Parathyroid adenoma (tissue), 2 donors: Measurements from ENCODE around the gene SLC7A8.
"Not testable (repeated sequence)": the region's sequence is repeated elsewhere in the genome, so short reads cannot be mapped to it uniquely, and the experiment has no call there.

Experiments used
- H2AFZ ChIP-seq: fragments of 300-600 bp; sonication (generic); one replicate; pipeline ENCODE4 v1.7.0; 2017; ENCODE audit warnings: antibody characterized with exemption, mild to moderate bottlenecking
- H3K27ac ChIP-seq: fragments of 300-600 bp; sonication (generic); one replicate; pipeline ENCODE4 v1.7.0; 2017
- H3K27me3 ChIP-seq: fragments of 300-600 bp; sonication (generic); one replicate; pipeline ENCODE4 v1.7.0; 2017; ENCODE audit warnings: low read length; ENCODE audit not compliant: control insufficient read depth, insufficient read depth
- H3K36me3 ChIP-seq: fragments of 300-600 bp; sonication (generic); one replicate; pipeline ENCODE4 v1.7.0; 2017; ENCODE audit warnings: low read length; ENCODE audit not compliant: control insufficient read depth, insufficient read depth
- H3K4me1 ChIP-seq: fragments of 300-600 bp; sonication (generic); one replicate; pipeline ENCODE4 v1.7.0; 2017; ENCODE audit warnings: control low read depth
- H3K4me2 ChIP-seq: fragments of 300-600 bp; sonication (generic); one replicate; pipeline ENCODE4 v1.7.0; 2017; ENCODE audit warnings: low read length
- H3K4me3 ChIP-seq: fragments of 300-600 bp; sonication (generic); one replicate; pipeline ENCODE4 v1.7.0; 2017; ENCODE audit warnings: low read depth, low read length
- H3K79me2 ChIP-seq: fragments of 300-600 bp; sonication (generic); one replicate; pipeline ENCODE4 v1.7.0; 2017; ENCODE audit warnings: control low read depth
- H3K9ac ChIP-seq: fragments of 300-600 bp; sonication (generic); one replicate; pipeline ENCODE4 v1.7.0; 2017; ENCODE audit warnings: mild to moderate bottlenecking
- H3K9me3 ChIP-seq: fragments of 300-600 bp; sonication (generic); one replicate; pipeline ENCODE4 v1.7.0; 2017; ENCODE audit warnings: low read length; ENCODE audit not compliant: control insufficient read depth
- CTCF ChIP-seq: fragments of 300-600 bp; sonication (generic); IDR thresholded peaks from one replicate; pipeline ENCODE4 v1.7.0; 2017; ENCODE audit warnings: antibody characterized with exemption, mild to moderate bottlenecking
- donor health status: primary hyperparathyroidism.

Gene SLC7A8

GRCh38 chr14:23207146-23207540 lies 23.7 kb upstream of the SLC7A8 start:
- Histone ChIP-seq H3K4me2 (no peak overlapping the region), H2AFZ (no peak overlapping the region), H3K4me3 (no peak overlapping the region), H3K36me3 (no peaks in the 10 kb centered on the region), H3K9ac (no peak overlapping the region), H3K27ac (no peak overlapping the region), H3K9me3 (no peaks in the 10 kb centered on the region), H3K4me1 (no peaks in the 10 kb centered on the region), H3K27me3 (no peaks in the 10 kb centered on the region), H3K79me2 (no peaks in the 10 kb centered on the region)
- TF ChIP-seq CTCF: no peak

GRCh38 chr14:23206422-23207145 lies 23.1 kb upstream of the SLC7A8 start:
- no peak overlapping the region for H3K9ac ChIP-seq
- no peaks in the 10 kb centered on the region for H3K79me2 ChIP-seq
- no peak overlapping the region for H3K4me3 ChIP-seq
- H3K27me3 ChIP-seq: no peaks in the 10 kb centered on the region
- TF ChIP-seq CTCF: no peak
- no peaks in the 10 kb centered on the region for H3K36me3 ChIP-seq
- H3K4me1 ChIP-seq: no peaks in the 10 kb centered on the region
- no peak overlapping the region for H3K27ac ChIP-seq
- no peaks in the 10 kb centered on the region for H3K9me3 ChIP-seq
- H2AFZ ChIP-seq: no peak overlapping the region
- no peak overlapping the region for H3K4me2 ChIP-seq

- H3K79me2 ChIP-seq: no peaks in the 10 kb centered on the region
- H3K36me3 ChIP-seq: no peaks in the 10 kb centered on the region
- H3K9ac ChIP-seq: no peak overlapping the region
- no peaks in the 10 kb centered on the region for H3K4me1 ChIP-seq
- H3K27me3 ChIP-seq: no peaks in the 10 kb centered on the region
- no peak overlapping the region for H3K4me3 ChIP-seq
- no peak for TF ChIP-seq CTCF
- no peak overlapping the region for H2AFZ ChIP-seq
- no peak overlapping the region for H3K4me2 ChIP-seq
- H3K9me3 ChIP-seq: no peaks in the 10 kb centered on the region
- no peak overlapping the region for H3K27ac ChIP-seq
Observed at GRCh38 chr14:23202001-23202400, 18.5 kb upstream of the SLC7A8 start.

GRCh38 chr14:23199141-23199540 lies 15.7 kb upstream of the SLC7A8 start:
- H3K4me3 ChIP-seq, H3K27ac ChIP-seq, H3K4me1 ChIP-seq, H2AFZ ChIP-seq, H3K9ac ChIP-seq, H3K27me3 ChIP-seq, H3K4me2 ChIP-seq, H3K79me2 ChIP-seq, H3K36me3 ChIP-seq, H3K9me3 ChIP-seq: not testable (repeated sequence)

GRCh38 chr14:23196487-23196886 lies 13.0 kb upstream of the SLC7A8 start:
- H3K4me2 ChIP-seq, H3K4me3 ChIP-seq, H3K79me2 ChIP-seq, H3K4me1 ChIP-seq, H3K9ac ChIP-seq, H3K9me3 ChIP-seq, H2AFZ ChIP-seq, H3K27ac ChIP-seq, H3K27me3 ChIP-seq, H3K36me3 ChIP-seq: not testable (repeated sequence)
